Liver (tissue), 3 donors: ENCODE measurements around the gene LANCL1.

Source experiments
- EGR1 ChIP-seq, 2 donors: IDR thresholded peaks; 2 replicates each; pipeline ENCODE4 v1.6.1; 2016 to 2018; ENCODE audit warnings: antibody characterized with exemption in 2 of 2, low read depth in 2 of 2
- FOXA1 ChIP-seq: IDR thresholded peaks from 2 replicates; pipeline ENCODE4 v1.6.1; 2016; ENCODE audit warnings: antibody characterized with exemption
- GABPA ChIP-seq, 2 donors: IDR thresholded peaks in 1 of 2; conservative IDR thresholded peaks in 1 of 2; 2 replicates each; pipeline ENCODE4 v1.6.1; 2016; ENCODE audit warnings: antibody characterized with exemption in 2 of 2, mild to moderate bottlenecking in 1 of 2, moderate library complexity in 1 of 2
- HNF4A ChIP-seq, 2 donors: conservative IDR thresholded peaks; 2 replicates each; pipeline ENCODE4 v1.6.1; 2016; ENCODE audit warnings: antibody characterized with exemption in 2 of 2, mild to moderate bottlenecking in 2 of 2
- JUND ChIP-seq, 2 donors: IDR thresholded peaks; 2 replicates each; pipeline ENCODE4 v1.6.1; 2016; ENCODE audit warnings: antibody characterized with exemption in 2 of 2
- NR2F2 ChIP-seq: IDR thresholded peaks from 2 replicates; pipeline ENCODE4 v1.6.1; 2016; ENCODE audit warnings: antibody characterized with exemption
- RXRA ChIP-seq, 2 donors: IDR thresholded peaks; 2 replicates each; pipeline ENCODE4 v1.6.1; 2017 to 2018; ENCODE audit warnings: antibody characterized with exemption in 2 of 2, mild to moderate bottlenecking in 1 of 2
- SP1 ChIP-seq: IDR thresholded peaks from 2 replicates; pipeline ENCODE4 v1.6.1; 2018; ENCODE audit warnings: antibody characterized with exemption, mild to moderate bottlenecking
- TAF1 ChIP-seq: conservative IDR thresholded peaks from 2 replicates; pipeline ENCODE4 v1.6.1; 2016; ENCODE audit warnings: antibody characterized with exemption, mild to moderate bottlenecking
- YY1 ChIP-seq: IDR thresholded peaks from 2 replicates; pipeline ENCODE4 v1.6.1; 2016; ENCODE audit warnings: antibody characterized with exemption, mild to moderate bottlenecking
- TF ChIP-seq, protein P1 (sequence below): IDR thresholded peaks from 2 replicates; pipeline ENCODE4 v1.6.1; 2016; ENCODE audit warnings: antibody characterized with exemption, mild to moderate bottlenecking
- TF ChIP-seq, protein P2 (sequence below): IDR thresholded peaks from 2 replicates; pipeline ENCODE4 v1.6.1; 2016; ENCODE audit warnings: antibody characterized with exemption
- TF ChIP-seq, protein P3 (sequence below): fragments of 150-350 bp; IDR thresholded peaks from 2 replicates; pipeline ENCODE4 v1.5.1; 2017; ENCODE audit warnings: improper control_type of control experiment, low read depth, low read length; ENCODE audit not compliant: missing input control
- TF ChIP-seq, protein P4 (sequence below): IDR thresholded peaks from 2 replicates; pipeline ENCODE4 v1.6.1; 2016; ENCODE audit warnings: antibody characterized with exemption
- donor health status: healthy.
- donor health status: healthy.

DNA sequence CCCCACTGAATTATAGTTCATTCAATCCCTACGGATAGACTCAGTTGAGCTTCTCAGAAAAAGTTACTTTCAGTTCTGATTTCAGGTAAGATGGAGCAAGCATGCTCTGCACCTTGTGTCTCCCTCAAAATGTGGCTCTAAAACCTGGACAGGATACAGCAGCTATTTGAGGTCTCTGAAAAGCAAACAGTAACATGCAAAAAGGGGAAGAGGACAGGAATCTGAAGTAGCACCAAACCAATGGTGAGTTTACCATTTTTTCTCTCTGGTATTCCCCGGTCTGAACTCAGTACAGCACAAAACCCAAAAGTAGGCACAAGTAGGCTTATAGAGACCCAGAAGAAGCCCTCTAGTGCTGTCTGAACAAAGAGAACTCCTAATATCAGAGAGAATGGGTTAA, 34.1 kb downstream of the LANCL1 start:
- TF ChIP-seq GABPA (IDR thresholded peaks at IDR 0.05 in 1 of 2, conservative IDR thresholded peaks at IDR 0.05 in 1 of 2) (no peak), TAF1 (no peak), YY1 (no peak), EGR1 (IDR thresholded peaks at IDR 0.05; ENCODE audit: low read depth in 2 of 2) (no peak), NR2F2 (no peak), JUND (IDR thresholded peaks at IDR 0.05) (no peak), SP1 (no peak), HNF4A (conservative IDR thresholded peaks at IDR 0.05) (no peak), RXRA (IDR thresholded peaks at IDR 0.05) (no peak), FOXA1 (no peak)
- TF ChIP-seq, protein P1, sequence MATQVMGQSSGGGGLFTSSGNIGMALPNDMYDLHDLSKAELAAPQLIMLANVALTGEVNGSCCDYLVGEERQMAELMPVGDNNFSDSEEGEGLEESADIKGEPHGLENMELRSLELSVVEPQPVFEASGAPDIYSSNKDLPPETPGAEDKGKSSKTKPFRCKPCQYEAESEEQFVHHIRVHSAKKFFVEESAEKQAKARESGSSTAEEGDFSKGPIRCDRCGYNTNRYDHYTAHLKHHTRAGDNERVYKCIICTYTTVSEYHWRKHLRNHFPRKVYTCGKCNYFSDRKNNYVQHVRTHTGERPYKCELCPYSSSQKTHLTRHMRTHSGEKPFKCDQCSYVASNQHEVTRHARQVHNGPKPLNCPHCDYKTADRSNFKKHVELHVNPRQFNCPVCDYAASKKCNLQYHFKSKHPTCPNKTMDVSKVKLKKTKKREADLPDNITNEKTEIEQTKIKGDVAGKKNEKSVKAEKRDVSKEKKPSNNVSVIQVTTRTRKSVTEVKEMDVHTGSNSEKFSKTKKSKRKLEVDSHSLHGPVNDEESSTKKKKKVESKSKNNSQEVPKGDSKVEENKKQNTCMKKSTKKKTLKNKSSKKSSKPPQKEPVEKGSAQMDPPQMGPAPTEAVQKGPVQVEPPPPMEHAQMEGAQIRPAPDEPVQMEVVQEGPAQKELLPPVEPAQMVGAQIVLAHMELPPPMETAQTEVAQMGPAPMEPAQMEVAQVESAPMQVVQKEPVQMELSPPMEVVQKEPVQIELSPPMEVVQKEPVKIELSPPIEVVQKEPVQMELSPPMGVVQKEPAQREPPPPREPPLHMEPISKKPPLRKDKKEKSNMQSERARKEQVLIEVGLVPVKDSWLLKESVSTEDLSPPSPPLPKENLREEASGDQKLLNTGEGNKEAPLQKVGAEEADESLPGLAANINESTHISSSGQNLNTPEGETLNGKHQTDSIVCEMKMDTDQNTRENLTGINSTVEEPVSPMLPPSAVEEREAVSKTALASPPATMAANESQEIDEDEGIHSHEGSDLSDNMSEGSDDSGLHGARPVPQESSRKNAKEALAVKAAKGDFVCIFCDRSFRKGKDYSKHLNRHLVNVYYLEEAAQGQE = no peak
- TF ChIP-seq, protein P2, sequence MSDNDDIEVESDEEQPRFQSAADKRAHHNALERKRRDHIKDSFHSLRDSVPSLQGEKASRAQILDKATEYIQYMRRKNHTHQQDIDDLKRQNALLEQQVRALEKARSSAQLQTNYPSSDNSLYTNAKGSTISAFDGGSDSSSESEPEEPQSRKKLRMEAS = no peak
- TF ChIP-seq, protein P3, sequence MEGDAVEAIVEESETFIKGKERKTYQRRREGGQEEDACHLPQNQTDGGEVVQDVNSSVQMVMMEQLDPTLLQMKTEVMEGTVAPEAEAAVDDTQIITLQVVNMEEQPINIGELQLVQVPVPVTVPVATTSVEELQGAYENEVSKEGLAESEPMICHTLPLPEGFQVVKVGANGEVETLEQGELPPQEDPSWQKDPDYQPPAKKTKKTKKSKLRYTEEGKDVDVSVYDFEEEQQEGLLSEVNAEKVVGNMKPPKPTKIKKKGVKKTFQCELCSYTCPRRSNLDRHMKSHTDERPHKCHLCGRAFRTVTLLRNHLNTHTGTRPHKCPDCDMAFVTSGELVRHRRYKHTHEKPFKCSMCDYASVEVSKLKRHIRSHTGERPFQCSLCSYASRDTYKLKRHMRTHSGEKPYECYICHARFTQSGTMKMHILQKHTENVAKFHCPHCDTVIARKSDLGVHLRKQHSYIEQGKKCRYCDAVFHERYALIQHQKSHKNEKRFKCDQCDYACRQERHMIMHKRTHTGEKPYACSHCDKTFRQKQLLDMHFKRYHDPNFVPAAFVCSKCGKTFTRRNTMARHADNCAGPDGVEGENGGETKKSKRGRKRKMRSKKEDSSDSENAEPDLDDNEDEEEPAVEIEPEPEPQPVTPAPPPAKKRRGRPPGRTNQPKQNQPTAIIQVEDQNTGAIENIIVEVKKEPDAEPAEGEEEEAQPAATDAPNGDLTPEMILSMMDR = no peak
- TF ChIP-seq, protein P4, sequence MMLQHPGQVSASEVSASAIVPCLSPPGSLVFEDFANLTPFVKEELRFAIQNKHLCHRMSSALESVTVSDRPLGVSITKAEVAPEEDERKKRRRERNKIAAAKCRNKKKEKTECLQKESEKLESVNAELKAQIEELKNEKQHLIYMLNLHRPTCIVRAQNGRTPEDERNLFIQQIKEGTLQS = no peak
